GM12891 (cell line): ENCODE measurements around the gene NUAK1.

Experiments
- DNase-seq: peaks from one replicate; pipeline ENCODE4 v3.0.0; 2011; ENCODE audit warnings: low spot score; ENCODE audit not compliant: insufficient read length
- FAIRE-seq: peaks from 2 replicates; lab custom pipeline; 2011; peaks lifted over from hg19 to GRCh38; lab: Jason Lieb, UNC
- PAX5 ChIP-seq: IDR thresholded peaks from 2 replicates; pipeline ENCODE4 v1.6.1; 2011; ENCODE audit warnings: low read length, moderate library complexity, mild to moderate bottlenecking; ENCODE audit not compliant: insufficient read depth, severe bottlenecking
- POLR2A ChIP-seq: IDR thresholded peaks from 2 replicates; pipeline ENCODE4 v1.6.1; 2011; ENCODE audit warnings: low read depth, low read length, control low read depth
- POLR2AphosphoS5 ChIP-seq: IDR thresholded peaks from 2 replicates; pipeline ENCODE4 v1.6.1; 2011; ENCODE audit warnings: low read depth, low read length, control low read depth
- POU2F2 ChIP-seq: IDR thresholded peaks from 2 replicates; pipeline ENCODE4 v1.6.1; 2011; ENCODE audit warnings: low read depth, mild to moderate bottlenecking, control low read depth, low read length, moderate library complexity
- SPI1 ChIP-seq: IDR thresholded peaks from 2 replicates; pipeline ENCODE4 v1.6.1; 2011; ENCODE audit warnings: low read depth, low read length, control low read depth
- TAF1 ChIP-seq: IDR thresholded peaks from 2 replicates; pipeline ENCODE4 v1.6.1; 2011; ENCODE audit warnings: low read depth, low read length, control low read depth

The NUAK1 gene

GRCh38 chr12:106123110-106123509 is 15.6 kb downstream of the NUAK1 start:
- TF ChIP-seq POLR2A: no peak
- TF ChIP-seq SPI1: no peak
- TF ChIP-seq PAX5: no peak
- no peak for TF ChIP-seq POLR2AphosphoS5
- no peak for TF ChIP-seq TAF1
- no peak for TF ChIP-seq POU2F2
- FAIRE-seq (no peak), DNase-seq (no peak)

- FAIRE-seq (no peak), DNase-seq (no peak)
- TF ChIP-seq POU2F2: no peak
- no peak for TF ChIP-seq TAF1
- no peak for TF ChIP-seq PAX5
- TF ChIP-seq POLR2A: no peak
- no peak for TF ChIP-seq POLR2AphosphoS5
- TF ChIP-seq SPI1: no peak
Measured at GRCh38 chr12:106122004-106122403, 16.8 kb downstream of the NUAK1 start.

GRCh38 chr12:106120519-106121105 is 18.1 kb downstream of the NUAK1 start:
- DNase-seq (no peak), FAIRE-seq (no peak)
- no peak for TF ChIP-seq SPI1
- no peak for TF ChIP-seq TAF1
- no peak for TF ChIP-seq POU2F2
- no peak for TF ChIP-seq PAX5
- no peak for TF ChIP-seq POLR2AphosphoS5
- no peak for TF ChIP-seq POLR2A

GRCh38 chr12:106119301-106119700 is 19.5 kb downstream of the NUAK1 start:
- TF ChIP-seq POU2F2: no peak
- TF ChIP-seq POLR2AphosphoS5: no peak
- TF ChIP-seq PAX5: no peak
- TF ChIP-seq POLR2A: no peak
- TF ChIP-seq SPI1: no peak
- no peak for TF ChIP-seq TAF1
- no peak for FAIRE-seq
- DNase-seq: no peak

- TF ChIP-seq TAF1: no peak
- no peak for TF ChIP-seq SPI1
- no peak for TF ChIP-seq POU2F2
- TF ChIP-seq PAX5: no peak
- no peak for TF ChIP-seq POLR2A
- TF ChIP-seq POLR2AphosphoS5: no peak
- DNase-seq: no peak
- no peak for FAIRE-seq
Measured at GRCh38 chr12:106118381-106119130, 20.2 kb downstream of the NUAK1 start.

GRCh38 chr12:106115440-106115839 is 23.3 kb downstream of the NUAK1 start:
- no peak for DNase-seq
- TF ChIP-seq POLR2AphosphoS5 (no peak), SPI1 (no peak), POU2F2 (no peak), TAF1 (no peak), POLR2A (no peak), PAX5 (no peak)
- FAIRE-seq: no peak

GRCh38 chr12:106114447-106115068 is 24.2 kb downstream of the NUAK1 start:
- DNase-seq (no peak), FAIRE-seq (no peak)
- TF ChIP-seq TAF1 (no peak), SPI1 (no peak), POU2F2 (no peak), POLR2AphosphoS5 (no peak), PAX5 (no peak), POLR2A (no peak)

- no peak for TF ChIP-seq TAF1
- no peak for TF ChIP-seq PAX5
- no peak for TF ChIP-seq SPI1
- TF ChIP-seq POLR2A: no peak
- TF ChIP-seq POLR2AphosphoS5: no peak
- TF ChIP-seq POU2F2: no peak
- FAIRE-seq (no peak), DNase-seq (no peak)
Measured at GRCh38 chr12:106113824-106114446, 24.8 kb downstream of the NUAK1 start.
